ENCODE data around the gene ZNF366.

The ZNF366 gene

DNA sequence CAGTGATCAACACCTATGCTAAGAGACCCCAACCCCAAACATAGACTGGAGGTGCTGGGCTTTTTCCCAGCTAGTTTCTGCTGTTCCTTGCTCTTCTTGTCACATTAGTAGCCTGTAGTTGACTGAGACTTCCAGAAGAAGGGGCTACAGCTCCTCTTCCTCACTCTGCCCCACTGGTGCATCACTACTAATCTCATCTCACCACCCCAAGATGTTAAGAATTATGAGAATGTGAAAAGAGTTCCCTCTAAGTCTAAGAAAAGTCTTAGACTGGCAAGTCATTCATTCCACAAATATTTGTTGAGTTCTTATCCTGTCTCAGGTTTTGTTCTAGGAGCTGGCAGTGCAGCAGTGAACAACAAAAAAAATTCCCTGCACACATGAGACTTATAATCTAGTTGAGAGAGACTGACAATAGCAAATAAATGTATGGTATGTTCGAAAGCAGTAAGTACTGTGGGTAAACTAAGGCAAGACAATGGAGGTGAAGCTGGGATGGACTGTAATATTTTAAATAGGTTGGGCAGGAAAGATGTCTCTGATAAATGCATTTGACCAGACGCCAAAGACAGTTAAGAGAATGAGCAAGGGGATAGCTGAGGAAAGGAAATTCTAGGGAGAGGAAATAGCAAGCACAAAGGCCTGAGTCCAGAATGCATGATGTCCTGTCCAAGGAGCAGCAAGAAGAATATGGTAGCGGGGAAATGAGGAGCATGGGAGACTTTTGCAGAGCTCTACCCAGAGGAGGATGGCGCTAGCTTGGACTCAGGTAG is 94.7 kb downstream of the ZNF366 start:
- TF ChIP-seq, protein P1, sequence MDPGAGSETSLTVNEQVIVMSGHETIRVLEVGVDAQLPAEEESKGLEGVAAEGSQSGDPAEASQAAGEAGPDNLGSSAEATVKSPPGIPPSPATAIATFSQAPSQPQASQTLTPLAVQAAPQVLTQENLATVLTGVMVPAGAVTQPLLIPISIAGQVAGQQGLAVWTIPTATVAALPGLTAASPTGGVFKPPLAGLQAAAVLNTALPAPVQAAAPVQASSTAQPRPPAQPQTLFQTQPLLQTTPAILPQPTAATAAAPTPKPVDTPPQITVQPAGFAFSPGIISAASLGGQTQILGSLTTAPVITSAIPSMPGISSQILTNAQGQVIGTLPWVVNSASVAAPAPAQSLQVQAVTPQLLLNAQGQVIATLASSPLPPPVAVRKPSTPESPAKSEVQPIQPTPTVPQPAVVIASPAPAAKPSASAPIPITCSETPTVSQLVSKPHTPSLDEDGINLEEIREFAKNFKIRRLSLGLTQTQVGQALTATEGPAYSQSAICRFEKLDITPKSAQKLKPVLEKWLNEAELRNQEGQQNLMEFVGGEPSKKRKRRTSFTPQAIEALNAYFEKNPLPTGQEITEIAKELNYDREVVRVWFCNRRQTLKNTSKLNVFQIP (CRISPR knock-in tag; IDR thresholded peaks at IDR 0.05; ENCODE audit: borderline replicate concordance, low read depth): no peak
- TF ChIP-seq OSR1 (CRISPR knock-in tag; IDR thresholded peaks at IDR 0.05): no peak
- TF ChIP-seq, protein P2, sequence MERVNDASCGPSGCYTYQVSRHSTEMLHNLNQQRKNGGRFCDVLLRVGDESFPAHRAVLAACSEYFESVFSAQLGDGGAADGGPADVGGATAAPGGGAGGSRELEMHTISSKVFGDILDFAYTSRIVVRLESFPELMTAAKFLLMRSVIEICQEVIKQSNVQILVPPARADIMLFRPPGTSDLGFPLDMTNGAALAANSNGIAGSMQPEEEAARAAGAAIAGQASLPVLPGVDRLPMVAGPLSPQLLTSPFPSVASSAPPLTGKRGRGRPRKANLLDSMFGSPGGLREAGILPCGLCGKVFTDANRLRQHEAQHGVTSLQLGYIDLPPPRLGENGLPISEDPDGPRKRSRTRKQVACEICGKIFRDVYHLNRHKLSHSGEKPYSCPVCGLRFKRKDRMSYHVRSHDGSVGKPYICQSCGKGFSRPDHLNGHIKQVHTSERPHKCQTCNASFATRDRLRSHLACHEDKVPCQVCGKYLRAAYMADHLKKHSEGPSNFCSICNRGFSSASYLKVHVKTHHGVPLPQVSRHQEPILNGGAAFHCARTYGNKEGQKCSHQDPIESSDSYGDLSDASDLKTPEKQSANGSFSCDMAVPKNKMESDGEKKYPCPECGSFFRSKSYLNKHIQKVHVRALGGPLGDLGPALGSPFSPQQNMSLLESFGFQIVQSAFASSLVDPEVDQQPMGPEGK (CRISPR knock-in tag; IDR thresholded peaks at IDR 0.05; ENCODE audit: borderline replicate concordance): no peak
- ATAC-seq: peak; percentile 89

DNA sequence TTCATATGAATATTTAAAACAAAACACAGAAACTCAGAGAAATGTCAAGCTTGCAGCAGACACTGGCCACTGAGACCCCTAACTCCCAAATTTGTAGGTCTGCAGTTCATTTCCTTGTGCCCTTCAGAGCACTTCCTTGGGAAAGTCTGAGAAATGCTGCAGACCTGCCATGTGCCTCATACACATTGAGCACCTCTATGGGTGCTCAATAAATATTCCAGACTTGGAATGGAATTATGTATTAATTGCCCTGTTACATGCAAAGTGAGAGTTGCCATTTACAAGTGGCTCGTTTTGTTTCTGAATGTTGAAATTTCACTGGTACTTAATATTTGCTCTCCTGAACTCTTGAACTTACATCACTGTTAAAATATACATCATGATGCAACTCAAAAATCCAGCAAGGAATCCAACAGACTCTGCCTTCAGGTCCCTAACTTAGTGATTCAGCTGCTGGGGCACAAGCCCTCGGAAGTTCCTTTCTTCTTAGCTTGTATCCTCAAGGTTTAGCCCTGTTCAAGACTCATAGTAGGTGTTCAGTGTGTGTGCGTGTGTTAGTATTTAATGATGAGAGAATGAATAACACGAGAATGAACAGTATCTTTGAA is 96.4 kb downstream of the ZNF366 start:
- TF ChIP-seq CSDC2 (CRISPR knock-in tag; IDR thresholded peaks at IDR 0.05): no peak
- TF ChIP-seq OSR1 (CRISPR knock-in tag; IDR thresholded peaks at IDR 0.05): no peak
- no peak for TF ChIP-seq ZNF70 (CRISPR knock-in tag; IDR thresholded peaks at IDR 0.05)
- no peak for TF ChIP-seq ZFP3 (CRISPR knock-in tag; IDR thresholded peaks at IDR 0.05)
- no peak for TF ChIP-seq ISL1 (CRISPR knock-in tag; IDR thresholded peaks at IDR 0.05)
- TF ChIP-seq, protein P2 (CRISPR knock-in tag; IDR thresholded peaks at IDR 0.05; ENCODE audit: borderline replicate concordance): no peak
- no peak for TF ChIP-seq ZNF8 (CRISPR knock-in tag; IDR thresholded peaks at IDR 0.05)
- no peak for TF ChIP-seq TOX (CRISPR knock-in tag; IDR thresholded peaks at IDR 0.05; ENCODE audit: borderline replicate concordance)
- TF ChIP-seq ESRRG (CRISPR knock-in tag; IDR thresholded peaks at IDR 0.05): no peak
- TF ChIP-seq, protein P3, sequence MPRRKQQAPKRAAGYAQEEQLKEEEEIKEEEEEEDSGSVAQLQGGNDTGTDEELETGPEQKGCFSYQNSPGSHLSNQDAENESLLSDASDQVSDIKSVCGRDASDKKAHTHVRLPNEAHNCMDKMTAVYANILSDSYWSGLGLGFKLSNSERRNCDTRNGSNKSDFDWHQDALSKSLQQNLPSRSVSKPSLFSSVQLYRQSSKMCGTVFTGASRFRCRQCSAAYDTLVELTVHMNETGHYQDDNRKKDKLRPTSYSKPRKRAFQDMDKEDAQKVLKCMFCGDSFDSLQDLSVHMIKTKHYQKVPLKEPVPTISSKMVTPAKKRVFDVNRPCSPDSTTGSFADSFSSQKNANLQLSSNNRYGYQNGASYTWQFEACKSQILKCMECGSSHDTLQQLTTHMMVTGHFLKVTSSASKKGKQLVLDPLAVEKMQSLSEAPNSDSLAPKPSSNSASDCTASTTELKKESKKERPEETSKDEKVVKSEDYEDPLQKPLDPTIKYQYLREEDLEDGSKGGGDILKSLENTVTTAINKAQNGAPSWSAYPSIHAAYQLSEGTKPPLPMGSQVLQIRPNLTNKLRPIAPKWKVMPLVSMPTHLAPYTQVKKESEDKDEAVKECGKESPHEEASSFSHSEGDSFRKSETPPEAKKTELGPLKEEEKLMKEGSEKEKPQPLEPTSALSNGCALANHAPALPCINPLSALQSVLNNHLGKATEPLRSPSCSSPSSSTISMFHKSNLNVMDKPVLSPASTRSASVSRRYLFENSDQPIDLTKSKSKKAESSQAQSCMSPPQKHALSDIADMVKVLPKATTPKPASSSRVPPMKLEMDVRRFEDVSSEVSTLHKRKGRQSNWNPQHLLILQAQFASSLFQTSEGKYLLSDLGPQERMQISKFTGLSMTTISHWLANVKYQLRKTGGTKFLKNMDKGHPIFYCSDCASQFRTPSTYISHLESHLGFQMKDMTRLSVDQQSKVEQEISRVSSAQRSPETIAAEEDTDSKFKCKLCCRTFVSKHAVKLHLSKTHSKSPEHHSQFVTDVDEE (CRISPR knock-in tag; IDR thresholded peaks at IDR 0.05): no peak
- ATAC-seq: no peak

DNA sequence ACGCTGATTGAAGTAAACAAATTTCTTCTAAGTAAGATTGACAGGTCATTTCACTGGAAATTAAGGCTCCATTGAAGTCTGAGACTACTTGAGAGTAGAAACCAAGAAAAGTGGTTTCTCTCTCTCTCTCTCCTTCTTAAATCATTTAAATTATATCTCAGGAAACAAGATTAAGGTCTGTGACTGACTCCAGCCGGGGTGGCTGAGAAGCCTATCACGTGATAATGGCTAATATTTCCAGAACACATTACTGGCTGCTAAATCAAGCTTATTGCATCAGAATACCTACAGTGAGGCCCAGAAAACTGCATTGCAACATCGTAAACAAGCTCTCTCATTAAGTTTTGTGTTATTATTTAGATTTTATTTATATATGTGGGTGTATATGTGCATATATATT is 98.6 kb downstream of the ZNF366 start:
- no peak for ATAC-seq
- TF ChIP-seq TCF4 (CRISPR knock-in tag; IDR thresholded peaks at IDR 0.05; ENCODE audit: borderline replicate concordance) (no peak), RARB (CRISPR knock-in tag; IDR thresholded peaks at IDR 0.05) (no peak), SNAI2 (CRISPR knock-in tag; IDR thresholded peaks at IDR 0.05) (no peak), TOX (CRISPR knock-in tag; IDR thresholded peaks at IDR 0.05; ENCODE audit: borderline replicate concordance) (no peak), GLIS3 (CRISPR knock-in tag; IDR thresholded peaks at IDR 0.05) (no peak), CSDC2 (CRISPR knock-in tag; IDR thresholded peaks at IDR 0.05) (no peak), ZFP3 (CRISPR knock-in tag; IDR thresholded peaks at IDR 0.05) (no peak), ZNF70 (CRISPR knock-in tag; IDR thresholded peaks at IDR 0.05) (no peak), ZNF565 (CRISPR knock-in tag; conservative IDR thresholded peaks at IDR 0.05; ENCODE audit: low read depth) (no peak), BACH2 (CRISPR knock-in tag; IDR thresholded peaks at IDR 0.05; ENCODE audit: borderline replicate concordance) (no peak), ZNF8 (CRISPR knock-in tag; IDR thresholded peaks at IDR 0.05) (no peak), OSR1 (CRISPR knock-in tag; IDR thresholded peaks at IDR 0.05) (no peak)
- TF ChIP-seq, protein P2 (CRISPR knock-in tag; IDR thresholded peaks at IDR 0.05; ENCODE audit: borderline replicate concordance): no peak
- TF ChIP-seq, protein P1 (CRISPR knock-in tag; IDR thresholded peaks at IDR 0.05; ENCODE audit: borderline replicate concordance, low read depth): no peak
- TF ChIP-seq, protein P4, sequence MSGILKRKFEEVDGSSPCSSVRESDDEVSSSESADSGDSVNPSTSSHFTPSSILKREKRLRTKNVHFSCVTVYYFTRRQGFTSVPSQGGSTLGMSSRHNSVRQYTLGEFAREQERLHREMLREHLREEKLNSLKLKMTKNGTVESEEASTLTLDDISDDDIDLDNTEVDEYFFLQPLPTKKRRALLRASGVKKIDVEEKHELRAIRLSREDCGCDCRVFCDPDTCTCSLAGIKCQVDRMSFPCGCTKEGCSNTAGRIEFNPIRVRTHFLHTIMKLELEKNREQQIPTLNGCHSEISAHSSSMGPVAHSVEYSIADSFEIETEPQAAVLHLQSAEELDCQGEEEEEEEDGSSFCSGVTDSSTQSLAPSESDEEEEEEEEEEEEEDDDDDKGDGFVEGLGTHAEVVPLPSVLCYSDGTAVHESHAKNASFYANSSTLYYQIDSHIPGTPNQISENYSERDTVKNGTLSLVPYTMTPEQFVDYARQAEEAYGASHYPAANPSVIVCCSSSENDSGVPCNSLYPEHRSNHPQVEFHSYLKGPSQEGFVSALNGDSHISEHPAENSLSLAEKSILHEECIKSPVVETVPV (CRISPR knock-in tag; IDR thresholded peaks at IDR 0.05): no peak
- TF ChIP-seq, protein P3 (CRISPR knock-in tag; IDR thresholded peaks at IDR 0.05): no peak

All from SK-N-SH treated with all-trans-retinoic acid at 6 μM for 48 hours (cell line).